Measurements from ENCODE around the gene FSTL4.
"Not testable (repeated sequence)": the region's sequence is repeated elsewhere in the genome, so short reads cannot be mapped to it uniquely, and the experiment has no call there.

FSTL4 gene

DNA sequence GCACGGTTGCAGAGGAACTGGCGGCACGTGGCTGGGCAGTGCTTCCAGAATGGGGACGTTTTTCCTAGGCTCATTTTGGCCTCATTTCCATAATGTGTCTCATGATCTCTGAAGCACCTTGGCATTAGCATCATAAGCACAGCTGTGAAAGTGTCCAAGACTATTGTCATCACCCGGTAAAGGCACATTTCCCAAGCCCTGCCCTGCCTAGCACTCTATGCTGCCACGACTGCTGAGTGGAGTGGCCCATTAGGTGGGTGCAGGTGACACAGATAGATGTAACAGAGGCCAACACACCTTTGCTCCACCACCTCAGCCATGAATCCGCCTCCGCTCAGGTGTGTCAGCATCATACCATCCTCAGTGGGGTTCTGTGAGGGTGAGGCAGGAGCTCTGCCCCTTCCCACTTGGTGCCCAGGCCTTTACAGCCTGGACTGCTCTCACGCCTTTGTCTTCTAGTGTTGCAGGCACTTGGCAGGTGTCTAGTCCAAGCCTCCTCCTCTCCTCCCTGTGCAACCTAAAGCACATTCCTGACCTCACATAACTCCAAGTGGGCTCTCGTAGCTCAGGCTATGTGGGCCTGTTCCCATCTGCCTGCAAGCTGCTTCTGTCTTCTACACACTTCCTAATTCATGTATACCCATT is 213.0 kb downstream of the FSTL4 start:
- no peak for DNase-seq

DNA sequence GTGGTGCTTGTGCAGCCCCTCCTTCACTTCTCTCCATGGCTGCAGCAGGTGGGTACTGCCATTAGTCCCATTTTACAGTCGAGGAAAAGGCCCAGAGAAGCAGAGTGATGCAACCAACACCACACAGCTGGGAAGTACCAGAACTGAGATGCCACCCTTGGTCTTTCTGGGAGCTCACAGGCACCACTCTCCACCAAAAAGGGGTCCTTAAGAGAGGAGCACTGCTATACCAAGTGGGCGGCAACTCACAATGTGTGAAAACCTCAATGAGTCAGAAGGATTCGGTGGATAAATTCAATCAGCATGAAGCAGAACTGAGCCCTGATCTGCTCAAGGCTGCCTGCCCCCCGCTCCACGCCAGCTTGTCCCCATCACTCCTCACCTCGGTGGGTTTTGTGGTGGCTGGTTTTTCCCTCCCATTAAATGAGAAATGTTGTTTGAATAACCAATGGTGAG is 213.7 kb downstream of the FSTL4 start:
- DNase-seq = no peak

DNA sequence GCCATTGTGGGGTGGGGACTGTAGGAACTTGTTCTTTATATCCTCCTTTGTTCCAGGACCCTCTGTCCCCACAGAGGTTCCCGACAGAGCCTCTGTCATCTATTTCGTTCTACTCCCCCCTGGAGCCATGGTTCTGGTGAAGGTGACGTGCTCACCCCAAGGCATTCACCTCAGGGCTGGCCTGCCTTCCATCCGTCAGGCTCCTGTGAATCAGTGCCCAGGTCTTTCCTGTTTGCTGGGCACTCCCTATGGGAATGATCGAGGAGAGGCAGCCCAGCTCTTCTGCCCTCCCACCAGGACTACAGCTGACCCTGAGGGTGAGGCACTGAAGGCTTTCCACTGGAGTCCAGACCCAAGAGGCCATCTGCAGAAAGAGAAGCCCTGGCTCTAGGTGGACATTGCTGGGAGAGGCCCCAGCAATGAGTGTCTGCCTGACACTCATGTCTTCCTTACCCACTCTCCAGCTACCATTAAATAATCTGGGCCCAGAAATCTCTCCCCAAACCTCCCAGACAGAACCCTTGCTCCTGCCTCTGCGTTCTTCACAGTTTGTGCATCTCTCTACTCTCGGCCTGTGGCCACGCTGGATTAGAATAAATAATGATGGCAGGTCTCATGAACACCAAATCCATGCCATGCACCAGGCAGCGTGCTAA is 214.2 kb downstream of the FSTL4 start:
- DNase-seq = no peak

DNA sequence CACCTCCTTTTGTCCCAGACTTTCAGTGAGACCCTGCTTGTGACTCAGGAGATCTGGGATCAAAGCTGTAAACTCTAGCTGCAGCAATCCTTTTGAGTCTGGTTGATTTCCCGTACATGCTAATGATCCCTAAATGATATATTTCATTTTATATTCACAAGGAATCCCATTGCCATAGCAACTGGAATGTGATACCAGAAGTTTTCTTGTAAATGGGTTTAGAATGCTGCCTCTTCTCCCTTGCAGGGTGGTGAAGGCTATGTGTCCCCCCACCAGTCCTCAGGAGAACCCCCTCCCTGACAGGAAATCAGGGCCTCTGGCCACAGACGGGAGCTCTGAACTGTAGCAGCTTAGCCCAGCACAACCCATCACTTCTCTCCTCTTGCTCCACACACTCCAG is 215.0 kb downstream of the FSTL4 start:
- no peak for DNase-seq

DNA sequence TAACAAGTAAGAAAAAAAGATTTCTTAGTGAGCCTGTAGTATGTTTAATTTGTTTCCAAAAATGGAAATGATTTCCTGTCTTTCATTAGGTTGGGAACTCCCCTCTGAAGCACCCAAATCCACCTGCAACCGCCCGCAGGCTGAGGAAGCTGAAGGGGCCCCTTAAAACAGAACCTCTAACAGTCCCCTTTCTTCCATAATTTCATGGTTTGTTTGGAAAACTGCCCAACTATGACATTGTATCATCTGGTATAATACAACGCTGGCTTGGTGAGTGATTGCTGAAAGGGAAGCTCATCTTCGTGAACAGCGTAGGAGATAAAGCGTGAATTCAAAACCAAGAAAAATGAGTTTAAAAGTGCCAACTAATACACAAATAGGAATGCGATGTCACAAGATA is 215.5 kb downstream of the FSTL4 start:
- DNase-seq = no peak

DNA sequence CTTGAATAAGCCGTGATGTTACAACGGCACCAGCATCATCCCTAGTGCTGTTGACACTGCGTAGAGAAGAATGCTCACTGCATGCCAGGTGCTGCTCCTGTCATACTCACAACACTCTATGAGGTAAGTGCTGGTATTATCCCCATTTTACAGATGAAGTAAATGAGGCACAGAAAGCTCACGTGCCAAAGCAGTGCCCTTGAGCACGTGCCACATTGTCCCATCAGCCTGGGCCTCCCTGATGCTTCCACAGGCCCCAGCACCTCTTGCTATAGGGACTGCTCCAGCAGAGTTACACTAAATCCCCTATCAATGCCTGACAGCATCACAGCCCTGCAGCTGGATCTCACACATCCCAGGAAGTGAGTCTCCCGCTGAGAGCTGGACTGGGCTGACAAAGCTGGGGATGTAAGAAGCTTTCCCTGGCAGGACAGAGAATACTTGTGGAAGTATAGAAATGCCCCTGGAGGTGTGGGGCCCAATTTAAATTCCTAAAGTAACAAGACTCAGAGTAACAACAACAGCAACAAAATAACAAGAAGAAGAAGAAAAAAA is 216.1 kb downstream of the FSTL4 start:
- DNase-seq = no peak

DNA sequence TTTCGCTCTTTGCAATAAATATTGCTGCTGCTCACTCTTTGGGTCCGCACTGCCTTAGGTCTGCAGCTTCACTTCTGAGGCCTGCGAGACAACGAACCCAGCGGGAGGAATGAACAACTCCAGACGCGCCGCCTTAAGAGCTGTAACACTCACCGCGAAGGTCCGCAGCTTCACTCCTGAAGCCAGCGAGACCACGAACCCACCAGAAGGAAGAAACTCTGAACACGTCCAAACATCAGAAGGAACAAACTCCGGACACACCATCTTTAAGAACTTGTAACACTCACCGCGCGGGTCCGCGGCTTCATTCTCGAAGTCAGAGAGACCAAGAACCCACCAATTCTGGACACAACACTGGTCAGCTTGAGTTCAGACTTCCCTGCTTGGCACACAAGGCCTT is 217.1 kb downstream of the FSTL4 start:
- DNase-seq = not testable (repeated sequence)

DNA sequence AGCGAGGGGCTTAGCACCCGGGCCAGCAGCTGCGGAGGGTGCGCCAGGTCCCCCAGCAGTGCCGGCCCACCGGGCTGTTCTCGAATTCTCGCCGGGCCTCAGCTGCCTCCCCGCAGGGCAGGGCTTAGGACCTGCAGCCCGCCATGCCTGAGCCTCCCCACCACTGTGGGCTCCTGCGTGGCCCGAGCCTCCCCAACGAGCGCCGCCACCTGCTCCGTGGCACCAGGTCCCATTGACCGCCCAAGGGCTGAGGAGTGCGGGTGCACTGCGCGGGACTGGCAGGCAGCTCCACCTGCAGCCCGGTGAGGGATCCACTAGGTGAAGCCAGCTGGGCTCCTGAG is 217.9 kb downstream of the FSTL4 start:
- not testable (repeated sequence) for DNase-seq

DNA sequence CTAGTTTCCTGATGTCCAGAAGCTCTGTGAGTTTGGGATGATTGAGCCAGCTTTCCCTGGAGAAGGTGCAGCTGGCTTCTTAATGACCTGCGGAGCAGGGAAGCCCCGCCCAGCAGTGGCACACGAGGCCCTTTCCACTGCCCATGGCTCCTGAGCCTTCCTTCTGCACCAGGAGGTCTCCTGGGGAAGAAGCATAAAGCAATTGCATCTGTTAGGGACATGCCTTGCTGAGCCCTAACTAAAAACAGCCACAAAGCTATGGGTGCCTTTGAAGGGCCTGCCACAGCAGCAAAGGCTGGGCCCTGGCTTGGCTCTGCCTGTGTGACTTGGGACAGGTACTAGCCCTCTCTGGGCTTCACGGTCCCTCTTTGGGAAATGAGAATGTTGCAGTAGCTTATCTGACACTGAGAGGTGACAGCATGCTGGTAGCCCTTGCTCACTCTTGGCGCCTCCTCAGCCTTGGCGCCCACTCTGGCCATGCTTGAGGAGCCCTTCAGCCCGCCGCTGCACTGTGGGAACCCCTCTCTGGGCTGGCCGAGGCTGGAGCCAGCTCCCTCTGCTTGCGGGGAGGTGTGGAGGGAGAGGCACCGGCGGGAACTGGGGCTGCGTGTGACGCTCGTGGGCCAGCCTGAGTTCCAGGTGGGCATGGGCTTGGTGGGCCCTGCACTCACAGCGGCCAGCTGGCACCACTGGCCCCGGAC is 218.4 kb downstream of the FSTL4 start:
- no peak for DNase-seq

DNA sequence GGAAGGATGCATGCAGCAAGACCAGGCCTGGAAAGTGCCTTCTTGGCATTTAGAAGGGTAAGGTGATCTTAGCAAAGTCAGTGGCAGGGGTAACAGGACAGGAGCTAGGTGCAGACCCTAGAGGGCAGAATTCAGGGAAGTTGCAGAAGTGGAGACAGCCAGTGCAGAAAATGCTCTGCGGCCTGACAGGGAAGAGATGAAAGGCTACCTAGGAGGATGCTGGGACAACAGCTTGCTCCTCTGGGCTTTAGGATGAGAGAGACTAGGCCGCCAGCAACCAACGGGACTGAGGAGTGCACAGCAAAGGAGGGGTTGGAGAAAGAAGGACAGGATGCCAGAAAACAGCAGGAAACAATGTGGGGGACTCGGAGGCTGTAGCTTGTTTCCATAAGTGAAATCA is 219.9 kb downstream of the FSTL4 start:
- no peak for DNase-seq

DNA sequence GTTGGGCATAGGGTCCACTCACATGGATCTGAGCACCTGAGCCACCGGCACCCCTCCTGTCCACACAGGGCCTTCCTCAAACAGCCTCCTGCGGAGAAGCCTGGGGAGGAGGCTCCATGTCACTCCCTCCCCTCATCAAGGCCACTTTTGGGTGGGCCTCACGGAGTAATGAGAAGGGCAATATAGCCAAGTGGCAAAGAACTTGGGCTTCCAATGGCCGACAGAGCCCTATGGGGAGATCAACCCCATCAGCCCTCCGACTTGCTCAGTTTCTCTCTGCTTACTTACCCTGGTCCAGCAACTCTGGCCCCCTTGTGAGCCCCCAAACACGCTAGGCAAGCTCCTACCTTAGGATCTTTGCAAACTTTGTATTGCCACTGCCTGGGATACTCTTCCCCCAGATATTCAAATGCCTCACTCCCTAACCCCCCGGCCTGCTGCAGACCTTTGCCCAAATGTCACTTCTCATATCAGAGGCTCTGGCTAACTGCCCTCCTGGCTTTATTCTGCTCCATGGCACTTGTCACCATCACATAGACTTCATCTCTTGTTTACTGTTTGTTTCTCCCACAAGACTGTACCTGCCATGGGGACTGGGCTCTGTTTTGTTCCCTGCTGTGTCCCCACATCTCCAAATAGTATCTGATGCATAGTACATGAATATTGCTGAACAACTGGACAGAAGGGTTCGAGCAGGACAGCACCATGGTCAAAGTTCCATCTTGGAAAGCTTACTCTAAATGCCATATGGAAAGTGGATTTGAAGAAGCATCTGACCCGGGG is 220.8 kb downstream of the FSTL4 start:
- no peak for DNase-seq

DNA sequence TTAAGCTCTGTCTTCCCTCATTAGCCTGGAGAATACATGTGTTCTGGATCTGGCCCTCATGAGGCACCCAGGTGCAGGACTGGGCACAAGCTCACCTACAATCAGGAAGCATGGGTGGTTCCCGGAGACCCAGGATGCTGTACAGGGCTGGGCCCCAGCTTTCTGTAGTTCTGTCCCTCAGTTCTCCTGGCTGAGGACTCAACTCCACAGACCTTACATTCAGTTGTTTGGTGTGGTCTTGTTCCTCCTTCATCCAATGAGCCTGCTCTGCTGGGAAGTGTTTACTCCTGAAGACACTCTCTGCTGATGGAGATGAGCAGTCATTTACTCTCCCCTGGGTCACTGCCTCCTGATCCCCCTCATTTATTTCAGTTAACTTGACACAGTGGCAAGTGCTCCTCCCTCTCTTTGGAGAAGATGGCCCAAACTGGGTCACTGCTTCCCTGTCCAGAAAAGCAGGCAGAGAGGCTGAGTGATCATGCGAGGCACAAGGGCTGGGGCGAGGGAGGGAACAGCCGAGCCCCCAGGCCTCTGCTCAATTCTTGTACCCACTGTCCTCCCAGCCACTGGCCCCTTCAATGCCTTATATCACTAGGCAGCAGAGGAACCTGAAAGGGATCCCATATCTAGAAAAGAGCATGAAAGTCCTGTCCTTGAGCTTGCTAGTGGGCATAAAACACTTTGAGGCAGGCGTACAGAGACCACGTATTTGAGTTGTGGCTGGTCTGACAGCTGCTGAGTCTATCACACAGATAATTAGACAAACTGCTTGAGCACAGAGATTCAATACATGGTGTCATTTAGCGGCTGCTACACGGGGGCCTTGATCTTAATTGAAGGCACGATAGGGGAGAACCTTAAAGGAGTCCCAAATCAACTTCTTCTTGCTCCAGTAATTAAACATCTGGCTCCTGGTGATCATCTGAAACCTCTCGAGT is 221.7 kb downstream of the FSTL4 start:
- peak; percentile 6 for DNase-seq

DNA sequence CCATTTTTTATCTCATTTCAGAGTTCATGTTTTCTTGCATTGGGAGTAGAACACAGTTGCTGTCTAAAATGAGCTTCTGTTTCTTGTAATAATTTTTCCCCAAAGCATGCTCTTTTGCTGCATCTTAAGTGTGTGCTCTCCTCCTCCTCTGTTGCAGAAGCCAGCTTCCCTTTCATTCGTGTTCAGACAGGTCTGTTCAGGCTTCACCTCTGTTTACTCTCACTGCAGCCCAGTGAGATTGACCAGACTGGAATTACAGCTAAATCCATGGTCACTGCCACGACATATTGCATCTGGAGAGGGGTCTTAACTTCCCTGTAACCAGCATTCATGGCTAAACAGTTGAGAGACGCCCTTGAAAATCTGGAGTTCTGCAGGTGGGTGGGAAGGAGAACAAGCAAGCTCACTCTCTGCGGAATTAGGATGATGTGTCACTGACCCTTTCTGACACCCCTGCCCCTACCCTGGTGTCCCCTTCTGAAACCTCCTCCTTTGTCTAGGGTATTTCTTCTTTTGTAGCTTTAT is 223.2 kb downstream of the FSTL4 start:
- DNase-seq = no peak

DNA sequence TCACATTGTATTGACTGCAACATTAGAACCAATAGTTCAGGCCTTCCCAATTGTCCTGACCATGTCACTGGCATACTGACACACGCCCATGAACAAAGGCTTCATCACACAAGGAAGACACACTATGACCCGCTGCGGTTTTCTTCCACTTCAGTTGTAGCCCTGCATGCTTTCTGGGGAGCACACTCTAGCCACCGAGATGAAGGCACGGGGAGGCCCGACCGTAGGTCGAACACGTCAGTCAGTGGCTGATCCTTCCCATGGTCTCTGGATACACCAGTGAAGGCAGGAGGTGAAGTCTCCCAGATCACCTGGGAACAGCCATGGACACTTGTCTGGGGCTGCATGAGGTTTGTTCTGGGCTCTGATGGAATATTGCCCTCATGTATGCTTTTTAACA is 224.7 kb downstream of the FSTL4 start:
- no peak for DNase-seq

DNA sequence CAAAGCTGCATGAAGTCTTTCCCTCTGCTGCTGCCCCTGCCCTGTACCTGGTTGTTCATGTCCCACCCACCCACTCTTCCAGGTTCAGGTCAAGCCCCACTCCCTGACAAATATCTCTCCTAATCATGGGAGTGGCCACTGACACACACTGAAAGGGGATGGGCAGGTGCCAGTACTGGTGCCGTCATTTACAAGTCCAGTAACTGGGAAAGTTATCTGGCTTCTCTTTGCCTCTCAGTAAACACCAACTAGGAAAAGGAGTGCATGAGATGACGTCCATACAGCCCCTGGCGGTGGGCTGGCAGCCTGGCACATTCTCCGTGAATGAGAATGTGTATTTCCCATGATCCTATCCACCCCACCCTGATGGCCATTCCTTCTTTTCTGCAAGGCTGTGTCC is 225.2 kb downstream of the FSTL4 start:
- DNase-seq = no peak

DNA sequence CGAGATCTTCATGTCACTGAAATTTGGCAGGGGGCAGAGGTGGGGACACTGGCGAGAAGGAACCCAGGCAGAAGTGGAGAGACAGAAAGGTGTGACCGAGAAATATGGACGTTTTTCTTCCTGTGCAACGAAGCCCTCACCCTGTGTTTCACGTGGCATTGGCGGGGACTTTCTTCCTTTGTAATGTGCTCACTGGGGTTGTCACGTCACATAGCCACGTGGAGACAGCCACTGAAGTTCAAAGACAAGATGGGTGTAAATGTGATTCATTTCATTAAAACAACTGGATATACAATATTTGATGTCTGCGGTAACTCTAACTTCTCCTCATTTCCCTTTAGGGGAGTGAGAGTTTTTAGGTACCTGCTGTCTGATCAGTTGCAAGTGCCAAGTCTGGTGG is 225.7 kb downstream of the FSTL4 start:
- no peak for DNase-seq

DNA sequence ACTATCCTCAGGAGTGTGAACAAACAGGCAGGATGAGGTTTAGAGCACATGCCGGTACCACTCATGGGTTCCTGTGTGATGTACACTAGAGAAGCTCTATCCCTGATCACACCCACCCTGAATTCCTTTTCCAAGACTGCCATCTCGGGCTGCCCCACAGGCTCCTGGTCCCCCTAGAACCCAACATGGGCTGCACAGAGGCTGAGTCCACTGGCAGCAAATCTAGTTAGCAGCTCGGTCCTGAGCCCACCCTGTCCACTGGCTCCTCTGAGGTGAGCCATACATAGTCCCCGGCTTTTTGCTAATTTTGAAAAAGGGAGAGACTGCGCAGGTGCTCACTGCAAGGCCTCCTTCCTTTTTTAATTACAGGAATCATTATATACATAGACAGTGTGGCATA is 227.0 kb downstream of the FSTL4 start:
- no peak for DNase-seq

DNA sequence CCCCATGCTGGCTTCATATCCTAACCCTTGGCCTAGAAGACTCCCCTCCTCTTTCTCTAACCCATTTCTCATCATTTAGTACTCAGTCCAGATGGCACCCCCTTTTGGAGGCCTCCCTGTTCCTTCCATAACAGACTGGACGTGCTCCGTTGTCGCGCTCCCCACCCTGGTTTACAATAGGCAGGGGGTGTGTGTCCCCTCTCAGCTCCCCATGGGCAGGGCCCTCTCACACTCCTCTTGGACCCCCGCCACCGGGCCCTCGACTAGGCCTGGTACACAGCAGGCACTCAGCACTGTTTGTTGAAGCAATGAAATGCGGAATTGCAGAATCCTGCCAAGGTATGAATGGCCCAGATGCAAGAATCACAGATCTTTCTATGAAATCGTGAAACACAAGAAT is 227.4 kb downstream of the FSTL4 start:
- DNase-seq = no peak

DNA sequence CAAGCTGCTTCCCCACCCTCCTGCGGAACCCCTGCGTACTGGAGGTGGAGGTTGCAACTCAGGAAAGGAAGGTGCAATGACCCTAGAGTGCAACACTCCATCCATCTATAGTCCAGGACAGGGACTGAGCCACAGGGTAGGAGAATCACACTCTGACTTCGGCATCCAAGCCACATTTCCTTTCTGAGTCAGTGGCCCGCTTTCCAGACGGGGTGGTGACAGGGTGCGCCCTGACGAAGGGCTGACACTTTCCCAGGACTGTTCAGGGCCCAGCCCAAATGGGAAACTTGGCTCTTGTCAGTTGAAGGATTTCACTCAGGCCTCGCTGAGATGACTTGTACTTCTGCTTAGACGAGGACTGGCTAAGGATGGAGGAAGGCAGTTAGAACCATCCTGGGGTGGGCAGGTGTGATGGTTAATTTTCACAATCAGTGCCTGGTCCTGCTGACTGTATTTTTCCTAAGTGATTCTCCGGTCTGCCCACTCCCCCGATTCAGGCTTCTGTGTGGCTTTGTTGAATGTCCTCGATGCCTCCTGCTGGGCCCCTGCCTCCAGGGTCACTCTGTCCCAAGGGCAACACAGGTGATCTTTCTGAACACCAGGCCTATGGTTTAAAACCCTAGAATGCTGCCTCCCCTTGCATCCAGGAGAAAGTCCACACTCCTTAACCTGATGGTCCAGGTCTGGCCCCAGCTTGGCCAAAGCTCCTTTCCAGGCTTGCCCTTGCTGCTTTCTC is 228.1 kb downstream of the FSTL4 start:
- DNase-seq = no peak

DNA sequence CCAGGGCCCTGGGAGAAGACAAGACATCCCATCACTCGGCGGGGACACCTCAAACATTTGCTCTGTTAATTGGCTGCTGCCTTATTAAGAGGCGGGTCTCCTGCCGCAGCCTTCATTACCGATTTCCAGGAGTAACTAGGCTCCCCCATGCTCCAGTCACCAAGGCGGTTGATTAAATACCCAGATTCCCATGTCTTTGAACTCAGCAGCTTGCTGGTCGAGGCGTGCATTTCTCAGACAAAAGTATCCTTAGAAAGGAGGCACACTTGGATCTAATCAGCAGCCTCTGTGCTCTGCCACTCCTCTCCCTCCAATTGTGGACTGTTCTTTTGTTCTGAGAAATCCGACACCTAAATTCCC is 228.8 kb downstream of the FSTL4 start:
- no peak for DNase-seq
